ENCODE results near the gene C2orf76.

DNA sequence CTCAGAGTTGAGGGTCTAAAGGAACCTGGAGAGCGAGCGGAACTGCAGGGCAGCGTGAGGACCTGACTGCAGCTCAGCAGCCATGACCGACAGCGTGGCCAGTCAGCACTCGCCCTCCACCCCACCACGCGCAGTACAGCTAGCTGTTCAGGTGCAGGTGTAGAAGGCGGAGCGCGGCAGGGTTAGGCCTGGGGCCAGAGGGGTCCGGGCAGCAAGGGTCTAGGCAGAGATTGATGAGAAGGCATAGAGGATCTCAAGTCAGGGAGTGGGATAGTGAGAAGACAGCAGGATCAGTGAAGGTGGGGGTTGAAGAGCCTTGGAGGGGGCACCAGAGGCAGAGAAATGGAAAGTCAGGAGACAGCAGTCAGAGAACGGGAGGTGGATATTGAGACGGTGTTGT is 72.0 kb downstream of the C2orf76 start:
- TF ChIP-seq CTCF (IDR thresholded peaks at IDR 0.05), result no peak
- no peak for TF ChIP-seq POLR2A (IDR thresholded peaks at IDR 0.05)

Data from Peyer's patch (tissue), 4 donors.